Body of pancreas (tissue), 4 donors: ENCODE data around the gene UBA1. TPM values are rescaled to one million over a fixed set of nuclear protein-coding genes. Genes with fewer than 3 reads are reported as not detected.
A peak's percentile ranks its signal among the peaks of the same experiment; 100 is the strongest.

Experiments used
- ATAC-seq: fragments of 150-250 bp; one replicate; pipeline ENCODE4 v1.9.1; 2016
- DNase-seq, 4 donors: peaks; one replicate each; pipeline ENCODE4 v3.0.0-alpha.2; 2019
- H3K27ac ChIP-seq, 4 donors: fragments of 200-600 bp; sonication (generic); 1 replicate in 3 of 4; 2 replicates in 1 of 4; pipeline versions ENCODE4 v1.5.1 to v1.6.1; 2016 to 2019; ENCODE audit warnings: mild to moderate bottlenecking in 1 of 4, mixed read lengths in 1 of 4, moderate library complexity in 1 of 4
- H3K27me3 ChIP-seq, 2 donors: fragments of 200-600 bp; sonication (generic); one replicate each; pipeline ENCODE4 v1.6.0; 2016; ENCODE audit warnings: mild to moderate bottlenecking in 1 of 2
- H3K36me3 ChIP-seq, 2 donors: fragments of 200-600 bp; sonication (generic); replicated peaks in 1 of 2; 2 replicates each; pipeline ENCODE4 v1.5.1; 2016; ENCODE audit warnings: low read depth in 2 of 2; ENCODE audit not compliant: insufficient read depth in 1 of 2
- H3K4me1 ChIP-seq: fragments of 200-600 bp; sonication (generic); one replicate; pipeline ENCODE4 v1.6.0; 2016
- H3K4me3 ChIP-seq, 2 donors: fragments of 200-600 bp; sonication (generic); 1 replicate in 1 of 2; 2 replicates in 1 of 2; pipeline ENCODE4 v1.5.1; 2016 to 2019
- H3K9me3 ChIP-seq, 3 donors: fragments of 200-600 bp; sonication (generic); 1 replicate in 2 of 3; 2 replicates in 1 of 3; pipeline ENCODE4 v1.5.1; 2016
- POLR2A ChIP-seq, 3 donors: fragments of 450-650 bp; IDR thresholded peaks; one replicate each; pipeline ENCODE4 v1.6.1; 2016; ENCODE audit warnings: antibody characterized with exemption in 3 of 3, mild to moderate bottlenecking in 2 of 3
- WGBS, 2 donors: methylation state at CpG; one replicate each; pipeline ENCODE4 v1.1.5; 2017; 5-methylcytosine and 5-hydroxymethylcytosine counted together
- intact Hi-C: fragments of 100-400 bp; cut with DNase I; formaldehyde crosslinking; loops from one replicate; pipeline ENCODE4 v1.15.1; 2023
- total RNA-seq, 2 donors: library from RNA; depleted of rRNA; stranded (reverse); fragments of >200 nt; gene quantifications; one replicate each; pipeline ENCODE4 v1.1.0, GENCODE V29; 2016
- TF ChIP-seq, protein P1 (sequence below), 7 experiments: fragments of 450-650 bp in 4 of 7; fragments of 200-600 bp in 3 of 7; sonication (generic) in 3 of 7; IDR thresholded peaks; one replicate each; pipeline ENCODE4 v1.5.1; 2016 to 2019; ENCODE audit warnings: antibody characterized with exemption in 7 of 7

The UBA1 gene
- total RNA-seq, 2 donors from 2014 or later, result 70.8 to 82.4 TPM

DNA sequence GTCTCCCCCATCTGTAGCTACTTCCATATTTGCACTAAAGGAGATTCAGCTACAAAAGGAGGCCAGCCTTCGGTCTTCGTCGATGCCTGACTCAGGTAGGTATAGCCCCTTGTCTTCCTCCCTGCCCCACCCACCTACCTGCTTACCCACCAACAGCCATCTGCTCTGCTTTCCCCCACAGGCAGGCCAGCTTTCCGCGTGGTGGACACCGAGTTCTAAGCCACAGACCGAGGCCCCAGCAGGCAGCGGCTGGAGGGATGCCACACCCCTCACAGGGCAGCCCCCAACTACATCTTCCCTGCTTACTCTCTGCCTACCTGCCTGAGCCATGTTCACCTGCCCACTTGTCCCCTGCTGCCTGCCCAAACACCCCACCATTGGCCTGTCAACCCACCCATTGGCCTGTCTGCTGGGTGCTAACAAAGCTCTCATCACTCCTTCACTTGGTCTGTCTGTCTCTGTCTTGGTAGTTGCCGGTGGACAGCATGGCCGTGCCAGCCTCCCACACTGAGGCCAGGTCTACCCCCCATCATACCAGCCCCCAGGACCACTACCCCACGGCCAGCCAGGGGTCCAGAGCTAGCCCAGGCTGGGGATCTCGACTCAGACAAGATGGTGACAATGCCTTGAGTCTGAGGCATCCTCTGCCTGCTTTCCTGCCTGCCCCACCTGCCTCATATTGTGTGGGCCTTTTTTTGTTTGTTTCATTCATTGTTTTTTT, 35.1 kb downstream of the UBA1 start:
- H3K27me3 ChIP-seq, result no peaks in the 10 kb centered on the region
- DNase-seq, result no peak
- WGBS, 2 donors, result 93% methylated on average over 7 to 9 of the region's 12 CpGs
- no peak overlapping the region for H3K4me3 ChIP-seq
- no peaks in the 10 kb centered on the region for H3K9me3 ChIP-seq
- ATAC-seq, result no peak
- TF ChIP-seq, protein P1, sequence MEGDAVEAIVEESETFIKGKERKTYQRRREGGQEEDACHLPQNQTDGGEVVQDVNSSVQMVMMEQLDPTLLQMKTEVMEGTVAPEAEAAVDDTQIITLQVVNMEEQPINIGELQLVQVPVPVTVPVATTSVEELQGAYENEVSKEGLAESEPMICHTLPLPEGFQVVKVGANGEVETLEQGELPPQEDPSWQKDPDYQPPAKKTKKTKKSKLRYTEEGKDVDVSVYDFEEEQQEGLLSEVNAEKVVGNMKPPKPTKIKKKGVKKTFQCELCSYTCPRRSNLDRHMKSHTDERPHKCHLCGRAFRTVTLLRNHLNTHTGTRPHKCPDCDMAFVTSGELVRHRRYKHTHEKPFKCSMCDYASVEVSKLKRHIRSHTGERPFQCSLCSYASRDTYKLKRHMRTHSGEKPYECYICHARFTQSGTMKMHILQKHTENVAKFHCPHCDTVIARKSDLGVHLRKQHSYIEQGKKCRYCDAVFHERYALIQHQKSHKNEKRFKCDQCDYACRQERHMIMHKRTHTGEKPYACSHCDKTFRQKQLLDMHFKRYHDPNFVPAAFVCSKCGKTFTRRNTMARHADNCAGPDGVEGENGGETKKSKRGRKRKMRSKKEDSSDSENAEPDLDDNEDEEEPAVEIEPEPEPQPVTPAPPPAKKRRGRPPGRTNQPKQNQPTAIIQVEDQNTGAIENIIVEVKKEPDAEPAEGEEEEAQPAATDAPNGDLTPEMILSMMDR (IDR thresholded peaks at IDR 0.05), result no peak
- no peak for TF ChIP-seq POLR2A (IDR thresholded peaks at IDR 0.05)
- intact Hi-C loops, result no loop called here
- H3K4me1 ChIP-seq, result peaks cover 8% of the 10 kb centered on the region
- no peak overlapping the region for H3K27ac ChIP-seq
- H3K36me3 ChIP-seq, result peaks cover 0 to 11% of the 10 kb centered on the region in 2 donors

DNA sequence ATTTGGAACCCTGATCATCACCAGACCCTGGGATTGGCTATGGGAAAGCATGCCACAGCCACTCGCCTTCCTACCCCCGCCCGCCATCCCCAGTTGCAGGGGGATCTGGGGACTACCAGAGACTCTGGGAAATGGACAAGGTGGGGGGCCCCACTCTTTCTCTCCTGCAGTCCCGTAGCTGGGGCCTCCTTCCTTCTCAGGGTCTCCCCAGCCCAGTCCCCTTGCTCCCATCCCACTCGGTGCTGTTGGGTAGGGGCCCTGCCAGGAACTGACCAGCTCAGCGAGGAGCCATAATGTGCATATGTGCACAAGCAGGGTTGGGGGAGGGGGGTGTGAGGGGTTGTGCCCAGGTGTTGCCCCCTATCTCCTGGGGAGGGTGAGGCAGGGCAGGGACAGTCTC, 35.8 kb downstream of the UBA1 start:
- TF ChIP-seq, protein P1 (IDR thresholded peaks at IDR 0.05), result no peak
- TF ChIP-seq POLR2A (IDR thresholded peaks at IDR 0.05), result no peak
- peaks cover 0 to 11% of the 10 kb centered on the region in 2 donors for H3K36me3 ChIP-seq
- no peaks in the 10 kb centered on the region for H3K27me3 ChIP-seq
- no peak for ATAC-seq
- DNase-seq, result no peak
- no peak overlapping the region for H3K27ac ChIP-seq
- intact Hi-C loops, result no loop called here
- WGBS, 2 donors, result 95% methylated on average over 6 of the region's 6 CpGs; no CpG with 5 or more reads in 1 of the 2 donors
- no peaks in the 10 kb centered on the region for H3K9me3 ChIP-seq
- no peak overlapping the region for H3K4me3 ChIP-seq
- H3K4me1 ChIP-seq, result peaks cover 8% of the 10 kb centered on the region

DNA sequence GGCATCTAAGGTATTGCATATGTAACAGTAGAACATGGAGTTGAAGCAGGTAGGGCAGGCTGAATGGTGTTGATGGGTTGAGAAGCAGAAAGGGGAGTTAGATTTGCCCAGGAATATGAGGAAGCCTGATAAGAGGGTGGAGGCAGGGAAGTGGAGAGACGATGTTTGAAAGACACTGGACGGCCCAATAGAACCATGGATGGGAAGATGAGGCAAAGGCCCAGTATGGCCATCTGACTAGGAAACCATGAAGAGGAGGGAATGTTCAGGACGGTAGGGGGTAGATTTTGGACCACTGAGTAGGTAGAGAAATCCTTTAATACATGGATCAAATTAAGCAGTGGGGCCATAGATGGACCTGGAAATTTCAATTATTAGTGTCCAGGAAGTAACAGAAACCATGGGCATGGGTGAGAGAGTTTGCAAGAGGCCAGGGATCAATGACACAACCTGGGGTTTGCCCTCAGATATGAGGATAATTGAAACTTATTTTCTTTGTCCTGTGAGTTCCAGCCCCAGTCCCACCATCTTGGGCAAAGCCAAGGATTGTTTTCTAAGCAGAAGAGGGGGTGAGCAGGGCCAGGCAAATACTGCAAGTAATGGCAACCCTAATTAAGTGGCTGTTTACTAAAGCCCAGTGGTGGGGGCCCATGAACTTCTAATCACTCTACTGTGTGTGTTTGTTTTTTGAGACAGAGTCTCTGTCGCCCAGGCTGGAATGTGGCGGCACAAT, 36.7 kb downstream of the UBA1 start:
- Histone ChIP-seq H3K27ac (no peak overlapping the region), H3K4me1 (peaks cover 8% of the 10 kb centered on the region), H3K4me3 (no peak overlapping the region), H3K9me3 (no peaks in the 10 kb centered on the region), H3K27me3 (no peaks in the 10 kb centered on the region), H3K36me3 (peaks cover 0 to 11% of the 10 kb centered on the region in 2 donors)
- no peak for TF ChIP-seq POLR2A (IDR thresholded peaks at IDR 0.05)
- TF ChIP-seq, protein P1 (IDR thresholded peaks at IDR 0.05), result no peak
- DNase-seq (no peak), ATAC-seq (no peak)
- WGBS, 2 donors, result 90 to 98% methylated on average over 4 to 5 of the region's 5 CpGs
- intact Hi-C loops, result no loop called here

DNA sequence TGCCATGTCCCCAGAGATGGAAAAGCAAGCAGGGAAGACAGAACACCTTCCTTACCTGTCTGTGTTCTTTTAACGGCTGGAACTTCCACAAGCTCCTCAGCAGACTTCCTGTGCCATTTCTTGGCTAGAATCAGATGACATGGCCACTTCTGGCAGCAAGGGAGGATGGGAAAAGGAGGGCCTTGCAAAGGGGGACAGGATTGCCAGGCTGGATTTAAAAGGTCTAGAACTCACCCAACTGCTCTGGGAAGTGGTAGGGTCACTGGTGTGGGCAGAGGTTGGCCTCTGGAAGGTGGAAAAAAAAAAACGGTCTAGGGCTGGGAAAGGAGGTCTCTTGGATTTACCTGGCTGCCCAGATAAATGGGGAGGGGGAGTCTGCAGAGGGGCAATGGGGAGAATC, 37.5 kb downstream of the UBA1 start:
- ATAC-seq, result no peak
- no peak for TF ChIP-seq POLR2A (IDR thresholded peaks at IDR 0.05)
- TF ChIP-seq, protein P1 (IDR thresholded peaks at IDR 0.05), result no peak
- DNase-seq, result no peak
- intact Hi-C loops, result no loop called here
- Histone ChIP-seq H3K9me3 (no peaks in the 10 kb centered on the region), H3K4me1 (peaks cover 8% of the 10 kb centered on the region), H3K4me3 (no peak overlapping the region), H3K27me3 (no peaks in the 10 kb centered on the region), H3K27ac (peak overlapping the region in 1 of 4 donors; percentile 25), H3K36me3 (peaks cover 0 to 9% of the 10 kb centered on the region in 2 donors)
- 57 to 75% methylated on average over 2 of the region's 2 CpGs for WGBS, 2 donors
